HEK293 (cell line): ENCODE data around the gene DNMT3B.

Experiments
- ZNF140 ChIP-seq: fragments of 450-650 bp; formaldehyde crosslinking; IDR thresholded peaks from 2 replicates; pipeline ENCODE4 v1.5.1; 2016; ENCODE audit warnings: missing biosample characterization, missing genetic modification characterization
- ZNF311 ChIP-seq: fragments of 450-650 bp; formaldehyde crosslinking; IDR thresholded peaks from 2 replicates; pipeline ENCODE4 v1.5.1; 2017; ENCODE audit warnings: missing biosample characterization, missing genetic modification characterization, borderline replicate concordance
- TF ChIP-seq, protein P1 (sequence below): fragments of 450-650 bp; formaldehyde crosslinking; IDR thresholded peaks from 2 replicates; pipeline ENCODE4 v1.5.1; 2016; ENCODE audit warnings: missing biosample characterization, missing genetic modification characterization
- TF ChIP-seq, protein P2 (sequence below): fragments of 450-650 bp; formaldehyde crosslinking; IDR thresholded peaks from 2 replicates; pipeline ENCODE4 v1.5.1; 2016; ENCODE audit warnings: missing biosample characterization, missing genetic modification characterization

- TF ChIP-seq, protein P1, sequence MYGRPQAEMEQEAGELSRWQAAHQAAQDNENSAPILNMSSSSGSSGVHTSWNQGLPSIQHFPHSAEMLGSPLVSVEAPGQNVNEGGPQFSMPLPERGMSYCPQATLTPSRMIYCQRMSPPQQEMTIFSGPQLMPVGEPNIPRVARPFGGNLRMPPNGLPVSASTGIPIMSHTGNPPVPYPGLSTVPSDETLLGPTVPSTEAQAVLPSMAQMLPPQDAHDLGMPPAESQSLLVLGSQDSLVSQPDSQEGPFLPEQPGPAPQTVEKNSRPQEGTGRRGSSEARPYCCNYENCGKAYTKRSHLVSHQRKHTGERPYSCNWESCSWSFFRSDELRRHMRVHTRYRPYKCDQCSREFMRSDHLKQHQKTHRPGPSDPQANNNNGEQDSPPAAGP (tag by site-specific recombination): no peak
- TF ChIP-seq, protein P2, sequence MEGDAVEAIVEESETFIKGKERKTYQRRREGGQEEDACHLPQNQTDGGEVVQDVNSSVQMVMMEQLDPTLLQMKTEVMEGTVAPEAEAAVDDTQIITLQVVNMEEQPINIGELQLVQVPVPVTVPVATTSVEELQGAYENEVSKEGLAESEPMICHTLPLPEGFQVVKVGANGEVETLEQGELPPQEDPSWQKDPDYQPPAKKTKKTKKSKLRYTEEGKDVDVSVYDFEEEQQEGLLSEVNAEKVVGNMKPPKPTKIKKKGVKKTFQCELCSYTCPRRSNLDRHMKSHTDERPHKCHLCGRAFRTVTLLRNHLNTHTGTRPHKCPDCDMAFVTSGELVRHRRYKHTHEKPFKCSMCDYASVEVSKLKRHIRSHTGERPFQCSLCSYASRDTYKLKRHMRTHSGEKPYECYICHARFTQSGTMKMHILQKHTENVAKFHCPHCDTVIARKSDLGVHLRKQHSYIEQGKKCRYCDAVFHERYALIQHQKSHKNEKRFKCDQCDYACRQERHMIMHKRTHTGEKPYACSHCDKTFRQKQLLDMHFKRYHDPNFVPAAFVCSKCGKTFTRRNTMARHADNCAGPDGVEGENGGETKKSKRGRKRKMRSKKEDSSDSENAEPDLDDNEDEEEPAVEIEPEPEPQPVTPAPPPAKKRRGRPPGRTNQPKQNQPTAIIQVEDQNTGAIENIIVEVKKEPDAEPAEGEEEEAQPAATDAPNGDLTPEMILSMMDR (tag by site-specific recombination): no peak
- TF ChIP-seq ZNF311 (tag by site-specific recombination) (no peak), ZNF140 (no peak)
Measured at GRCh38 chr20:32756156-32756555, 6.0 kb upstream of the DNMT3B start.
